Keratinocyte (primary cell): ENCODE data around the gene RGL3. TPM values are rescaled to one million over a fixed set of nuclear protein-coding genes. Genes with fewer than 3 reads are reported as not detected.

Experiments used
- DNase-seq: peaks from one replicate; pipeline ENCODE4 v3.0.0-alpha.2; 2011; ENCODE audit warnings: low read depth, missing footprints, low spot score
- FAIRE-seq: peaks from 2 replicates; lab custom pipeline; 2011; peaks lifted over from hg19 to GRCh38; lab: Jason Lieb, UNC
- H2AFZ ChIP-seq: 2 replicates; pipeline ENCODE4 v1.6.0; 2012; ENCODE audit warnings: low read length, control low read depth, inconsistent platforms; ENCODE audit not compliant: control insufficient read depth
- H3K27ac ChIP-seq: 2 replicates; pipeline ENCODE4 v1.5.1; 2011; ENCODE audit warnings: low read length; ENCODE audit not compliant: control insufficient read depth, insufficient read depth
- H3K27me3 ChIP-seq: 3 replicates; pipeline ENCODE4 v1.6.0; 2011; ENCODE audit warnings: low read length; ENCODE audit not compliant: control insufficient read depth, insufficient read depth; ENCODE audit errors: extremely low read depth
- H3K36me3 ChIP-seq, 2 experiments: 2 replicates in 1 of 2; 3 replicates in 1 of 2; pipeline ENCODE4 v1.5.1; 2011; ENCODE audit warnings: low read length in 2 of 2, mild to moderate bottlenecking in 1 of 2; ENCODE audit not compliant: control insufficient read depth in 2 of 2, insufficient read depth in 2 of 2; ENCODE audit errors: extremely low read depth in 1 of 2
- H3K4me1 ChIP-seq: 3 replicates; pipeline ENCODE4 v1.5.1; 2011; ENCODE audit warnings: low read length; ENCODE audit not compliant: control insufficient read depth, insufficient read depth; ENCODE audit errors: extremely low read depth
- H3K4me2 ChIP-seq: 3 replicates; pipeline ENCODE4 v1.6.0; 2011; ENCODE audit warnings: low read depth, low read length; ENCODE audit not compliant: control insufficient read depth, insufficient read depth; ENCODE audit errors: extremely low read depth
- H3K4me3 ChIP-seq, 3 experiments: fragments of 200-600 bp in 1 of 3; sonication (generic) in 1 of 3; 2 replicates in 2 of 3; 3 replicates in 1 of 3; pipeline ENCODE4 v1.5.1; 2011 to 2016; ENCODE audit warnings: low read length in 3 of 3, mild to moderate bottlenecking in 3 of 3, control low read depth in 2 of 3, inconsistent platforms in 1 of 3, low read depth in 1 of 3, mixed read lengths in 1 of 3, mixed run types in 1 of 3, moderate library complexity in 1 of 3; ENCODE audit not compliant: control insufficient read depth in 2 of 3, insufficient read depth in 2 of 3; ENCODE audit errors: extremely low read depth in 1 of 3
- H3K79me2 ChIP-seq: 2 replicates; pipeline ENCODE4 v1.6.0; 2012; ENCODE audit warnings: low read length; ENCODE audit not compliant: control insufficient read depth, insufficient read depth
- H3K9ac ChIP-seq: 3 replicates; pipeline ENCODE4 v1.6.0; 2011; ENCODE audit warnings: low read length; ENCODE audit not compliant: control insufficient read depth, insufficient read depth; ENCODE audit errors: extremely low read depth
- H3K9me1 ChIP-seq: 3 replicates; pipeline ENCODE4 v1.6.0; 2011; ENCODE audit warnings: low read length; ENCODE audit not compliant: control insufficient read depth, insufficient read depth; ENCODE audit errors: extremely low read depth
- H3K9me3 ChIP-seq: 2 replicates; pipeline ENCODE4 v1.5.1; 2012; ENCODE audit warnings: low read depth, low read length; ENCODE audit not compliant: control insufficient read depth
- H4K20me1 ChIP-seq: 3 replicates; pipeline ENCODE4 v1.6.0; 2011; ENCODE audit warnings: low read length; ENCODE audit not compliant: control insufficient read depth, insufficient read depth; ENCODE audit errors: extremely low read depth
- EZH2 ChIP-seq: IDR thresholded peaks from one replicate; pipeline ENCODE4 v1.6.1; 2012; ENCODE audit warnings: inconsistent platforms, mild to moderate bottlenecking, low read length, moderate library complexity
- dilution Hi-C: fragments of 300-500 bp; cut with MboI; formaldehyde crosslinking; loops from one replicate; pipeline ENCODE4 v1.7.0; 2020; ENCODE audit warnings: low sequenced_read_pairs; ENCODE audit not compliant: extremely low pct_ligation_motif_present
- polyA plus RNA-seq, 5 experiments: library from polyadenylated mRNA; depleted of rRNA in 3 of 5; stranded (reverse) in 3 of 5; stranded (forward) in 1 of 5; unstranded in 1 of 5; fragments of >200 nt; gene quantifications; 1 replicate in 1 of 5; 2 replicates in 3 of 5; 3 replicates in 1 of 5; pipeline versions ENCODE4 v1.2.1 to v1.2.3, GENCODE V29; 2011 to 2012; ENCODE audit warnings: missing spikeins in 2 of 5, low read depth in 1 of 5, low replicate concordance in 1 of 5
- TF ChIP-seq, protein P1 (sequence below), 3 experiments: IDR thresholded peaks in 1 of 3; conservative IDR thresholded peaks in 1 of 3; optimal IDR thresholded peaks in 1 of 3; 2 replicates in 2 of 3; 3 replicates in 1 of 3; pipeline versions ENCODE3 to v1.5.1; 2011; ENCODE audit warnings: low read length in 3 of 3, mild to moderate bottlenecking in 3 of 3, moderate library complexity in 2 of 3, control low read depth in 1 of 3, inconsistent platforms in 1 of 3; ENCODE audit not compliant: insufficient read depth in 2 of 3; ENCODE audit errors: extremely low read depth in 1 of 3

RGL3 gene
- polyA plus RNA-seq, 1 donor (not counting 4 experiments of a cell fraction or from before 2014, with no cell fraction given) = not detected

GRCh38 chr19:11451871-11452619, 32.9 kb upstream of the RGL3 start:
- no peak for DNase-seq
- Histone ChIP-seq H3K9me3 (no peaks in the 10 kb centered on the region), H3K9me1 (no peaks in the 10 kb centered on the region), H3K27ac (no peak overlapping the region), H3K79me2 (no peaks in the 10 kb centered on the region), H3K4me1 (no peaks in the 10 kb centered on the region), H3K4me3 (no peak overlapping the region), H3K4me2 (no peak overlapping the region), H2AFZ (no peak overlapping the region), H3K9ac (no peak overlapping the region), H3K27me3 (no peaks in the 10 kb centered on the region), H4K20me1 (no peaks in the 10 kb centered on the region), H3K36me3 (peaks cover 13 to 14% of the 10 kb centered on the region in 2 experiments)
- no peak for TF ChIP-seq EZH2
- TF ChIP-seq, protein P1, sequence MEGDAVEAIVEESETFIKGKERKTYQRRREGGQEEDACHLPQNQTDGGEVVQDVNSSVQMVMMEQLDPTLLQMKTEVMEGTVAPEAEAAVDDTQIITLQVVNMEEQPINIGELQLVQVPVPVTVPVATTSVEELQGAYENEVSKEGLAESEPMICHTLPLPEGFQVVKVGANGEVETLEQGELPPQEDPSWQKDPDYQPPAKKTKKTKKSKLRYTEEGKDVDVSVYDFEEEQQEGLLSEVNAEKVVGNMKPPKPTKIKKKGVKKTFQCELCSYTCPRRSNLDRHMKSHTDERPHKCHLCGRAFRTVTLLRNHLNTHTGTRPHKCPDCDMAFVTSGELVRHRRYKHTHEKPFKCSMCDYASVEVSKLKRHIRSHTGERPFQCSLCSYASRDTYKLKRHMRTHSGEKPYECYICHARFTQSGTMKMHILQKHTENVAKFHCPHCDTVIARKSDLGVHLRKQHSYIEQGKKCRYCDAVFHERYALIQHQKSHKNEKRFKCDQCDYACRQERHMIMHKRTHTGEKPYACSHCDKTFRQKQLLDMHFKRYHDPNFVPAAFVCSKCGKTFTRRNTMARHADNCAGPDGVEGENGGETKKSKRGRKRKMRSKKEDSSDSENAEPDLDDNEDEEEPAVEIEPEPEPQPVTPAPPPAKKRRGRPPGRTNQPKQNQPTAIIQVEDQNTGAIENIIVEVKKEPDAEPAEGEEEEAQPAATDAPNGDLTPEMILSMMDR (optimal IDR thresholded peaks at IDR 0.05 in 1 of 3, IDR thresholded peaks at IDR 0.05 in 1 of 3, conservative IDR thresholded peaks at IDR 0.05 in 1 of 3; ENCODE audit: extremely low read depth in 1 of 3, insufficient read depth in 2 of 3, low read length in 3 of 3) = no peak
- FAIRE-seq = no peak
- dilution Hi-C loops = no loop called here

DNA sequence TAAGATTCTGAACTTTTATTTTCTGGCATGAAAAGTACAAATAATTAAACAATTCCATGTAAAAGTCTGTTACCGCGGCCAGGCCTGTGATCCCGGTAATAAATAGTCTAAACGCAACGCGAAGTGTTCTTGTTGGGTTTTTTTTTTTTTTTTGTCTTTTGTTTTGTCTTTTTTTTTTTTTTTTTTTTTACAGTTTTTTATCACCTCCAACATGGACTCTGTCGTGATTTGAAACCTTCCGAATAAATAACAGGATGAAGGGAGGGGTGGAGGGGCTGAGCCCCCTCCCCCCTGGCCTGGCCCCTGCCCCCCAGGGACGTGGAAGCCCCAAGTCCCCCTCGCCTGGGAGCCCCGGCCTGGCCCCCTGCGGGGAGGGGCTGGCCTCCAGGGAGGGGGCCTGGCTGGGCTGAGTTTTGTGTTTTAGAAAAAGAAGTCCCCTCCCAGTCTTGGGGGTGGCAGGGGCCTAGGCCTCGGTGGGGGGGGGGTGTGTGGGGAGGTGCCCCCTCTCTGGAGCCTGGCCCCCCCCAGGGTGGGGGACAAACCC, 32.3 kb upstream of the RGL3 start:
- Histone ChIP-seq H3K4me2 (no peak overlapping the region), H3K27ac (no peak overlapping the region), H3K27me3 (no peaks in the 10 kb centered on the region), H3K4me1 (no peaks in the 10 kb centered on the region), H3K9me1 (no peaks in the 10 kb centered on the region), H3K9me3 (no peaks in the 10 kb centered on the region), H4K20me1 (no peaks in the 10 kb centered on the region), H3K79me2 (no peaks in the 10 kb centered on the region), H2AFZ (no peak overlapping the region), H3K9ac (no peak overlapping the region), H3K36me3 (peaks cover 14 to 18% of the 10 kb centered on the region in 2 experiments), H3K4me3 (no peak overlapping the region)
- TF ChIP-seq EZH2 = no peak
- TF ChIP-seq, protein P1 (optimal IDR thresholded peaks at IDR 0.05 in 1 of 3, IDR thresholded peaks at IDR 0.05 in 1 of 3, conservative IDR thresholded peaks at IDR 0.05 in 1 of 3; ENCODE audit: extremely low read depth in 1 of 3, insufficient read depth in 2 of 3, low read length in 3 of 3) = no peak
- DNase-seq (no peak), FAIRE-seq (no peak)
- dilution Hi-C loops = no loop called here
